WTC11 (cell line): Measurements from ENCODE around the gene METRNL. TPM values are rescaled to one million over a fixed set of nuclear protein-coding genes. Genes with fewer than 3 reads are reported as not detected.

Experiments
- ATAC-seq: fragments of 200-7000 bp; cut with Tn5 transposase; 2 replicates; pipeline ENCODE4 v1.10.0; 2021; ENCODE audit warnings: mild to moderate bottlenecking, moderate library complexity
- CTCF ChIA-PET: fragments of 300-600 bp; sonication (Branson Sonifier 250); formaldehyde crosslinking; loops from one replicate; lab custom pipeline; 2021; ENCODE audit warnings: antibody characterized with exemption; lab: Charles Lee
- POLR2A ChIA-PET: fragments of 350-600 bp; sonication (Branson Sonifier 250); formaldehyde crosslinking; loops from one replicate; lab custom pipeline; 2021; ENCODE audit warnings: antibody characterized with exemption; lab: Charles Lee
- DNase-seq: peaks from one replicate; pipeline ENCODE4 v3.0.0; 2021; ENCODE audit warnings: low spot score
- H3K27ac Mint-ChIP-seq: 2 replicates; pipeline ENCODE4 v1.8.0; 2021; ENCODE audit warnings: mixed read lengths
- H3K27me3 Mint-ChIP-seq: 2 replicates; pipeline ENCODE4 v1.8.0; 2021; ENCODE audit warnings: low read depth, mild to moderate bottlenecking, moderate library complexity, mixed read lengths
- H3K36me3 Mint-ChIP-seq: 2 replicates; pipeline ENCODE4 v1.8.0; 2021; ENCODE audit warnings: mixed read lengths
- H3K4me1 Mint-ChIP-seq: 2 replicates; pipeline ENCODE4 v1.8.0; 2022; ENCODE audit warnings: mixed read lengths
- H3K4me3 Mint-ChIP-seq: 2 replicates; pipeline ENCODE4 v1.8.0; 2021; ENCODE audit warnings: mild to moderate bottlenecking, moderate library complexity, mixed read lengths
- H3K9me3 Mint-ChIP-seq: 2 replicates; pipeline ENCODE4 v1.8.0; 2021; ENCODE audit warnings: mixed read lengths
- ATF3 ChIP-seq: sonication (generic); formaldehyde crosslinking; conservative IDR thresholded peaks from 2 replicates; pipeline ENCODE4 v1.8.1; 2022; ENCODE audit warnings: mild to moderate bottlenecking, missing genetic modification reagents
- CDX4 ChIP-seq: fragments of 250-450 bp; sonication (Bioruptor Pico); IDR thresholded peaks from 2 replicates; pipeline ENCODE4 v1.9.0; 2021; ENCODE audit warnings: moderate library complexity, mild to moderate bottlenecking, inconsistent platforms, borderline replicate concordance
- CREB1 ChIP-seq: sonication (generic); formaldehyde crosslinking; IDR thresholded peaks from 2 replicates; pipeline ENCODE4 v1.8.0; 2023; ENCODE audit warnings: mild to moderate bottlenecking, missing genetic modification reagents
- E2F5 ChIP-seq: sonication (generic); formaldehyde crosslinking; IDR thresholded peaks from 2 replicates; pipeline ENCODE4 v1.8.1; 2022; ENCODE audit warnings: mild to moderate bottlenecking, moderate library complexity, missing genetic modification reagents
- EMX1 ChIP-seq: fragments of 250-450 bp; sonication (Bioruptor Pico); IDR thresholded peaks from 2 replicates; pipeline ENCODE4 v1.8.0; 2021; ENCODE audit warnings: mild to moderate bottlenecking
- ETV6 ChIP-seq: sonication (generic); formaldehyde crosslinking; IDR thresholded peaks from 2 replicates; pipeline ENCODE4 v1.8.1; 2022; ENCODE audit warnings: mild to moderate bottlenecking, missing genetic modification reagents
- FOXP1 ChIP-seq: sonication (generic); formaldehyde crosslinking; IDR thresholded peaks from 2 replicates; pipeline ENCODE4 v1.8.0; 2022; ENCODE audit warnings: missing genetic modification reagents, mild to moderate bottlenecking, moderate library complexity, borderline replicate concordance
- GRHL2 ChIP-seq: fragments of 250-450 bp; sonication (Bioruptor Pico); IDR thresholded peaks from 2 replicates; pipeline ENCODE4 v1.8.0; 2022; ENCODE audit warnings: mild to moderate bottlenecking, moderate library complexity; ENCODE audit not compliant: insufficient replicate concordance, severe bottlenecking
- HMGXB4 ChIP-seq: sonication (generic); formaldehyde crosslinking; IDR thresholded peaks from 2 replicates; pipeline ENCODE4 v1.8.1; 2023; ENCODE audit warnings: mild to moderate bottlenecking, moderate library complexity, missing genetic modification reagents
- IRF1 ChIP-seq: sonication (generic); formaldehyde crosslinking; IDR thresholded peaks from 2 replicates; pipeline ENCODE4 v1.8.0; 2023; ENCODE audit warnings: missing genetic modification reagents
- JUN ChIP-seq: sonication (generic); formaldehyde crosslinking; IDR thresholded peaks from 2 replicates; pipeline ENCODE4 v1.8.0; 2023; ENCODE audit warnings: mild to moderate bottlenecking, missing genetic modification reagents
- MXD4 ChIP-seq: fragments of 250-450 bp; sonication (Bioruptor Pico); IDR thresholded peaks from 2 replicates; pipeline ENCODE4 v1.8.0; 2021; ENCODE audit warnings: mild to moderate bottlenecking, moderate library complexity, borderline replicate concordance
- NR1H2 ChIP-seq: sonication (generic); formaldehyde crosslinking; IDR thresholded peaks from 2 replicates; pipeline ENCODE4 v1.9.0; 2021; ENCODE audit warnings: mild to moderate bottlenecking, moderate library complexity, missing genetic modification reagents
- NR3C1 ChIP-seq: sonication (generic); formaldehyde crosslinking; conservative IDR thresholded peaks from 2 replicates; pipeline ENCODE4 v1.8.1; 2023; ENCODE audit warnings: low read depth, mild to moderate bottlenecking, missing genetic modification reagents
- PRDM15 ChIP-seq: sonication (generic); formaldehyde crosslinking; IDR thresholded peaks from 2 replicates; pipeline ENCODE4 v1.8.0; 2022; ENCODE audit warnings: missing genetic modification reagents
- RELA ChIP-seq: sonication (generic); formaldehyde crosslinking; IDR thresholded peaks from 2 replicates; pipeline ENCODE4 v1.8.1; 2022; ENCODE audit warnings: missing genetic modification reagents, mild to moderate bottlenecking, borderline replicate concordance
- SMAD3 ChIP-seq: sonication (generic); formaldehyde crosslinking; IDR thresholded peaks from 2 replicates; pipeline ENCODE4 v1.8.0; 2022; ENCODE audit warnings: missing genetic modification reagents, mild to moderate bottlenecking, borderline replicate concordance
- SMAD4 ChIP-seq: sonication (generic); formaldehyde crosslinking; IDR thresholded peaks from 2 replicates; pipeline ENCODE4 v1.8.0; 2022; ENCODE audit warnings: mild to moderate bottlenecking, missing genetic modification reagents
- SOX15 ChIP-seq: fragments of 250-450 bp; sonication (Bioruptor Pico); IDR thresholded peaks from 2 replicates; pipeline ENCODE4 v1.9.0; 2021; ENCODE audit warnings: mild to moderate bottlenecking
- TEAD1 ChIP-seq: sonication (generic); formaldehyde crosslinking; IDR thresholded peaks from 2 replicates; pipeline ENCODE4 v1.8.0; 2022; ENCODE audit warnings: mild to moderate bottlenecking, missing genetic modification reagents
- USF2 ChIP-seq: sonication (generic); formaldehyde crosslinking; IDR thresholded peaks from 2 replicates; pipeline ENCODE4 v1.8.1; 2023; ENCODE audit warnings: mild to moderate bottlenecking, missing genetic modification reagents, moderate library complexity
- ZNF121 ChIP-seq: sonication (generic); formaldehyde crosslinking; IDR thresholded peaks from 2 replicates; pipeline ENCODE4 v1.8.0; 2023; ENCODE audit warnings: missing genetic modification reagents
- ZNF671 ChIP-seq: fragments of 250-450 bp; sonication (Bioruptor Pico); IDR thresholded peaks from 2 replicates; pipeline ENCODE4 v1.8.0; 2021; ENCODE audit warnings: mild to moderate bottlenecking
- total RNA-seq: library from RNA; stranded (reverse); gene quantifications from 3 replicates; pipeline ENCODE4 v1.2.3, GENCODE V29; 2021

Gene METRNL
- total RNA-seq, 1 experiment from 2014 or later = 27.7 TPM

- TF ChIP-seq ATF3 (CRISPR knock-in tag) = no peak
- no peak for TF ChIP-seq CREB1 (CRISPR knock-in tag)
- TF ChIP-seq TEAD1 (CRISPR knock-in tag) = no peak
- no peak for TF ChIP-seq IRF1
- TF ChIP-seq PRDM15 (CRISPR knock-in tag) = no peak
- no peak for TF ChIP-seq E2F5 (CRISPR knock-in tag)
- no peak for TF ChIP-seq SOX15 (CRISPR knock-in tag)
- TF ChIP-seq SMAD3 = no peak
- no peak for TF ChIP-seq NR1H2 (CRISPR knock-in tag)
- TF ChIP-seq RELA (CRISPR knock-in tag) = no peak
- no peak for TF ChIP-seq HMGXB4
- no peak for TF ChIP-seq SMAD4
- TF ChIP-seq GRHL2 = no peak
- TF ChIP-seq ZNF671 (CRISPR knock-in tag) = no peak
These were observed 10.1 kb downstream of the METRNL start (continued) for GRCh38 chr17:83089328-83090132.

- ChIA-PET POLR2A (no interaction called here), CTCF (no interaction called here)
- peak overlapping the region; percentile 74; the same call in 1 of the 2 replicates for H3K27ac Mint-ChIP-seq
- no peak for DNase-seq
- H3K36me3 Mint-ChIP-seq = peaks cover 7% of the 10 kb centered on the region
- no peaks in the 10 kb centered on the region for H3K27me3 Mint-ChIP-seq
- H3K4me1 Mint-ChIP-seq = peaks cover 21% of the 10 kb centered on the region
- no peak overlapping the region for H3K4me3 Mint-ChIP-seq
- ATAC-seq = no peak
- H3K9me3 Mint-ChIP-seq = no peaks in the 10 kb centered on the region
- TF ChIP-seq SMAD3 (no peak), NR3C1 (no peak), ETV6 (CRISPR knock-in tag) (no peak), EMX1 (CRISPR knock-in tag) (no peak), JUN (CRISPR knock-in tag) (no peak), PRDM15 (CRISPR knock-in tag) (no peak), USF2 (CRISPR knock-in tag) (no peak), CDX4 (CRISPR knock-in tag) (no peak), ZNF121 (CRISPR knock-in tag) (no peak), FOXP1 (no peak), MXD4 (CRISPR knock-in tag) (no peak)
These were observed 11.2 kb downstream of the METRNL start for GRCh38 chr17:83090444-83091256.
